WTC11 (cell line): Measurements from ENCODE around the gene SDF2. TPM values are rescaled to one million over a fixed set of nuclear protein-coding genes. Genes with fewer than 3 reads are reported as not detected.

ENCODE experiments used
- ATAC-seq: fragments of 200-7000 bp; cut with Tn5 transposase; 2 replicates; pipeline ENCODE4 v1.10.0; 2021; ENCODE audit warnings: mild to moderate bottlenecking, moderate library complexity
- CTCF ChIA-PET: fragments of 300-600 bp; sonication (Branson Sonifier 250); formaldehyde crosslinking; loops from one replicate; lab custom pipeline; 2021; ENCODE audit warnings: antibody characterized with exemption; lab: Charles Lee
- POLR2A ChIA-PET: fragments of 350-600 bp; sonication (Branson Sonifier 250); formaldehyde crosslinking; loops from one replicate; lab custom pipeline; 2021; ENCODE audit warnings: antibody characterized with exemption; lab: Charles Lee
- DNase-seq: peaks from one replicate; pipeline ENCODE4 v3.0.0; 2021; ENCODE audit warnings: low spot score
- H3K27ac Mint-ChIP-seq: 2 replicates; pipeline ENCODE4 v1.8.0; 2021; ENCODE audit warnings: mixed read lengths
- H3K27me3 Mint-ChIP-seq: 2 replicates; pipeline ENCODE4 v1.8.0; 2021; ENCODE audit warnings: low read depth, mild to moderate bottlenecking, moderate library complexity, mixed read lengths
- H3K36me3 Mint-ChIP-seq: 2 replicates; pipeline ENCODE4 v1.8.0; 2021; ENCODE audit warnings: mixed read lengths
- H3K4me1 Mint-ChIP-seq: 2 replicates; pipeline ENCODE4 v1.8.0; 2022; ENCODE audit warnings: mixed read lengths
- H3K4me3 Mint-ChIP-seq: 2 replicates; pipeline ENCODE4 v1.8.0; 2021; ENCODE audit warnings: mild to moderate bottlenecking, moderate library complexity, mixed read lengths
- H3K9me3 Mint-ChIP-seq: 2 replicates; pipeline ENCODE4 v1.8.0; 2021; ENCODE audit warnings: mixed read lengths
- ARID4B ChIP-seq: sonication (generic); formaldehyde crosslinking; IDR thresholded peaks from 2 replicates; pipeline ENCODE4 v1.8.0; 2023; ENCODE audit warnings: missing genetic modification reagents, mild to moderate bottlenecking, borderline replicate concordance
- CBFB ChIP-seq: sonication (generic); formaldehyde crosslinking; IDR thresholded peaks from 2 replicates; pipeline ENCODE4 v1.8.1; 2022; ENCODE audit warnings: mild to moderate bottlenecking, low read depth, missing genetic modification reagents
- FOXK1 ChIP-seq: sonication (generic); formaldehyde crosslinking; IDR thresholded peaks from 2 replicates; pipeline ENCODE4 v1.8.0; 2022; ENCODE audit warnings: mild to moderate bottlenecking, moderate library complexity, missing genetic modification reagents
- HMGA2 ChIP-seq: fragments of 250-450 bp; sonication (Bioruptor Pico); IDR thresholded peaks from 2 replicates; pipeline ENCODE4 v1.4.0; 2021; ENCODE audit warnings: mild to moderate bottlenecking, moderate library complexity
- JUN ChIP-seq: sonication (generic); formaldehyde crosslinking; IDR thresholded peaks from 2 replicates; pipeline ENCODE4 v1.8.0; 2023; ENCODE audit warnings: mild to moderate bottlenecking, missing genetic modification reagents
- MAX ChIP-seq: sonication (generic); formaldehyde crosslinking; IDR thresholded peaks from 2 replicates; pipeline ENCODE4 v1.8.0; 2022; ENCODE audit warnings: mild to moderate bottlenecking, missing genetic modification reagents
- NR1H2 ChIP-seq: sonication (generic); formaldehyde crosslinking; IDR thresholded peaks from 2 replicates; pipeline ENCODE4 v1.9.0; 2021; ENCODE audit warnings: mild to moderate bottlenecking, moderate library complexity, missing genetic modification reagents
- NR3C1 ChIP-seq: sonication (generic); formaldehyde crosslinking; conservative IDR thresholded peaks from 2 replicates; pipeline ENCODE4 v1.8.1; 2023; ENCODE audit warnings: low read depth, mild to moderate bottlenecking, missing genetic modification reagents
- PRRX2 ChIP-seq: fragments of 250-450 bp; sonication (Bioruptor Pico); IDR thresholded peaks from 2 replicates; pipeline ENCODE4 v1.8.0; 2021; ENCODE audit warnings: mild to moderate bottlenecking
- RELA ChIP-seq: sonication (generic); formaldehyde crosslinking; IDR thresholded peaks from 2 replicates; pipeline ENCODE4 v1.8.1; 2022; ENCODE audit warnings: missing genetic modification reagents, mild to moderate bottlenecking, borderline replicate concordance
- TCF7 ChIP-seq: sonication (generic); formaldehyde crosslinking; IDR thresholded peaks from 2 replicates; pipeline ENCODE4 v1.8.0; 2022; ENCODE audit warnings: mild to moderate bottlenecking, low read depth, missing genetic modification reagents, moderate library complexity
- ZBTB21 ChIP-seq: sonication (generic); formaldehyde crosslinking; IDR thresholded peaks from 2 replicates; pipeline ENCODE4 v1.8.1; 2023; ENCODE audit warnings: mild to moderate bottlenecking, missing genetic modification reagents, borderline replicate concordance
- ZNF138 ChIP-seq: sonication (generic); formaldehyde crosslinking; conservative IDR thresholded peaks from 2 replicates; pipeline ENCODE4 v1.8.1; 2022; ENCODE audit warnings: mild to moderate bottlenecking, moderate library complexity, missing genetic modification reagents
- ZNF263 ChIP-seq: sonication (generic); formaldehyde crosslinking; IDR thresholded peaks from 2 replicates; pipeline ENCODE4 v1.8.1; 2022; ENCODE audit warnings: low read depth, mild to moderate bottlenecking, moderate library complexity, missing genetic modification reagents
- ZNF416 ChIP-seq: fragments of 250-450 bp; sonication (Bioruptor Pico); IDR thresholded peaks from 2 replicates; pipeline ENCODE4 v1.9.0; 2021; ENCODE audit warnings: mild to moderate bottlenecking, inconsistent platforms
- ZNF423 ChIP-seq: fragments of 250-450 bp; sonication (Bioruptor Pico); IDR thresholded peaks from 2 replicates; pipeline ENCODE4 v2.1.2; 2022; ENCODE audit warnings: mild to moderate bottlenecking, moderate library complexity
- ZNF671 ChIP-seq: fragments of 250-450 bp; sonication (Bioruptor Pico); IDR thresholded peaks from 2 replicates; pipeline ENCODE4 v1.8.0; 2021; ENCODE audit warnings: mild to moderate bottlenecking
- total RNA-seq: library from RNA; stranded (reverse); gene quantifications from 3 replicates; pipeline ENCODE4 v1.2.3, GENCODE V29; 2021
- TF ChIP-seq, protein P1 (sequence below): sonication (generic); formaldehyde crosslinking; IDR thresholded peaks from 2 replicates; pipeline ENCODE4 v1.8.1; 2023; ENCODE audit warnings: mild to moderate bottlenecking, missing genetic modification reagents
- TF ChIP-seq, protein P2 (sequence below): sonication (generic); formaldehyde crosslinking; IDR thresholded peaks from 2 replicates; pipeline ENCODE4 v1.8.1; 2022; ENCODE audit warnings: low read depth, missing genetic modification reagents, borderline replicate concordance

SDF2 gene
- total RNA-seq, 1 experiment from 2014 or later: 49.4 TPM

DNA sequence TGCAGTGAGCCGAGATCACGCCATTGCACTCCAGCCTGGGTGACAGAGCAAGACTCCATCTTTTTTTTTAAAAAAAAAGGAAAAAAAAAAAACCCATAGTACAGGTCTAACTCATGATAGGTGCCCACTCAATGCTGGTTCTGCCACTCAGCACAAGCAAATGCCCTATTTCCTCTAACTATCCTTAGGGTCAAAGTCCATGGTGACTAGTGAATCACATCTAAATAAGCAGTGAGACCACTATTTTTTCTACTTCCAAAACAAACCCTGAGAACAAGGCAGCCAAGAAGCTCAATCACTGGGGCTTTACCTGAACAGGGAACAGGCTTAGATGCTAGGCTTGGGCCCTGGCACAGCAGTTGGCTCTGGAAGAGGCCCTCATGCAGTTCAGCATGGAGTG is 20.1 kb downstream of the SDF2 start (continued):
- TF ChIP-seq ZNF138: no peak

GRCh38 chr17:28635506-28635905 is 26.2 kb downstream of the SDF2 start:
- CTCF ChIA-PET: interaction anchor here (1.1 to 2.5 kb wide), 2 partner anchors 9 to 12 kb away, joined by 4 to 14 read pairs; partner anchors contain the start of gene BLTP2
- DNase-seq (no peak), ATAC-seq (no peak)
- no peaks in the 10 kb centered on the region for H3K4me1 Mint-ChIP-seq
- peaks cover 94% of the 10 kb centered on the region for H3K36me3 Mint-ChIP-seq
- H3K9me3 Mint-ChIP-seq: no peaks in the 10 kb centered on the region
- POLR2A ChIA-PET: no interaction called here
- H3K4me3 Mint-ChIP-seq: no peak overlapping the region
- no peaks in the 10 kb centered on the region for H3K27me3 Mint-ChIP-seq
- no peak overlapping the region for H3K27ac Mint-ChIP-seq
- TF ChIP-seq NR1H2 (CRISPR knock-in tag) (no peak), ZNF671 (CRISPR knock-in tag) (no peak)

GRCh38 chr17:28634206-28634865 is 27.4 kb downstream of the SDF2 start:
- no peak for ATAC-seq
- Mint-ChIP-seq H3K4me1 (no peaks in the 10 kb centered on the region), H3K27me3 (no peaks in the 10 kb centered on the region), H3K36me3 (peaks cover 85% of the 10 kb centered on the region), H3K9me3 (no peaks in the 10 kb centered on the region), H3K27ac (no peak overlapping the region), H3K4me3 (no peak overlapping the region)
- TF ChIP-seq MAX (CRISPR knock-in tag) (no peak), RELA (no peak), ZNF263 (no peak), ZNF416 (CRISPR knock-in tag) (no peak), ZBTB21 (CRISPR knock-in tag) (no peak), NR3C1 (CRISPR knock-in tag) (no peak), JUN (no peak)
- TF ChIP-seq, protein P1, sequence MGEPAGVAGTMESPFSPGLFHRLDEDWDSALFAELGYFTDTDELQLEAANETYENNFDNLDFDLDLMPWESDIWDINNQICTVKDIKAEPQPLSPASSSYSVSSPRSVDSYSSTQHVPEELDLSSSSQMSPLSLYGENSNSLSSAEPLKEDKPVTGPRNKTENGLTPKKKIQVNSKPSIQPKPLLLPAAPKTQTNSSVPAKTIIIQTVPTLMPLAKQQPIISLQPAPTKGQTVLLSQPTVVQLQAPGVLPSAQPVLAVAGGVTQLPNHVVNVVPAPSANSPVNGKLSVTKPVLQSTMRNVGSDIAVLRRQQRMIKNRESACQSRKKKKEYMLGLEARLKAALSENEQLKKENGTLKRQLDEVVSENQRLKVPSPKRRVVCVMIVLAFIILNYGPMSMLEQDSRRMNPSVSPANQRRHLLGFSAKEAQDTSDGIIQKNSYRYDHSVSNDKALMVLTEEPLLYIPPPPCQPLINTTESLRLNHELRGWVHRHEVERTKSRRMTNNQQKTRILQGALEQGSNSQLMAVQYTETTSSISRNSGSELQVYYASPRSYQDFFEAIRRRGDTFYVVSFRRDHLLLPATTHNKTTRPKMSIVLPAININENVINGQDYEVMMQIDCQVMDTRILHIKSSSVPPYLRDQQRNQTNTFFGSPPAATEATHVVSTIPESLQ: no peak
- ChIA-PET CTCF (interaction anchor here (0.6 to 2.5 kb wide), 3 partner anchors 10 to 122 kb away, joined by 3 to 14 read pairs (median 4); partner anchors contain the start of gene BLTP2), POLR2A (interaction anchor here (0.6 kb wide), 1 partner anchor 904 kb away, joined by 4 read pairs; no protein-coding TSS in a partner anchor)
- DNase-seq: no peak

DNA sequence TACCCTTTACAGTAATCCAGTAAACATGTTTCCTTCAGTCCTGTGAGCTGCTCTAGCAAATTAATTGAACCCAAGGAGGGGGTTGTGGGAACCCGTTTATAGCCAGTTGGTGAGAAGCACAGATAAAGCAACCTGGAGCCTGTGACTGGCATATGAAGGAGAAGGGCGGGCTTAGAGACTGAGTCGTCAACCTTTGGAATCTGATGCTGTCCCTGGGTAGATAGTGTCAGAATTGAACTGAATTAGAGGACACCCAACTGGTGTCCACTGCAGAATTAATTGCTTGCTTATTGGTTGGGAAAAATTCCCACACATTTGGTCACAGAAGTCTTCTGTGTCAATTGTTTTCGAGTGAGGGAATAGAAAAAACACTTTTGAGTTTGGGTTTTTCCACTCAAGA is 34.9 kb downstream of the SDF2 start:
- POLR2A ChIA-PET: no interaction called here
- H3K4me3 Mint-ChIP-seq: no peak overlapping the region
- H3K36me3 Mint-ChIP-seq: peaks cover 70% of the 10 kb centered on the region
- ATAC-seq (no peak), DNase-seq (no peak)
- no peaks in the 10 kb centered on the region for H3K4me1 Mint-ChIP-seq
- H3K9me3 Mint-ChIP-seq: no peaks in the 10 kb centered on the region
- CTCF ChIA-PET: no interaction called here
- H3K27ac Mint-ChIP-seq: no peak overlapping the region
- no peaks in the 10 kb centered on the region for H3K27me3 Mint-ChIP-seq
- TF ChIP-seq CBFB (CRISPR knock-in tag) (no peak), HMGA2 (CRISPR knock-in tag) (no peak), FOXK1 (no peak), PRRX2 (CRISPR knock-in tag) (no peak), ARID4B (no peak), TCF7 (no peak), ZNF423 (no peak), ZBTB21 (CRISPR knock-in tag) (no peak)
- TF ChIP-seq, protein P1: no peak
- TF ChIP-seq, protein P2, sequence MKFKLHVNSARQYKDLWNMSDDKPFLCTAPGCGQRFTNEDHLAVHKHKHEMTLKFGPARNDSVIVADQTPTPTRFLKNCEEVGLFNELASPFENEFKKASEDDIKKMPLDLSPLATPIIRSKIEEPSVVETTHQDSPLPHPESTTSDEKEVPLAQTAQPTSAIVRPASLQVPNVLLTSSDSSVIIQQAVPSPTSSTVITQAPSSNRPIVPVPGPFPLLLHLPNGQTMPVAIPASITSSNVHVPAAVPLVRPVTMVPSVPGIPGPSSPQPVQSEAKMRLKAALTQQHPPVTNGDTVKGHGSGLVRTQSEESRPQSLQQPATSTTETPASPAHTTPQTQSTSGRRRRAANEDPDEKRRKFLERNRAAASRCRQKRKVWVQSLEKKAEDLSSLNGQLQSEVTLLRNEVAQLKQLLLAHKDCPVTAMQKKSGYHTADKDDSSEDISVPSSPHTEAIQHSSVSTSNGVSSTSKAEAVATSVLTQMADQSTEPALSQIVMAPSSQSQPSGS (CRISPR knock-in tag): no peak
